NCI-H1694 (cell line): ENCODE results near the gene DHRS2.
"Not testable (repeated sequence)": the region's sequence is repeated elsewhere in the genome, so short reads cannot be mapped to it uniquely, and the experiment has no call there.

ENCODE experiments used
- DNase-seq: peaks from one replicate; lab custom pipeline; 2025; lab: John Stamatoyannopoulos, UW

DHRS2 gene

GRCh38 chr14:23648764-23649460, 12.7 kb downstream of the DHRS2 start:
- DNase-seq, result no peak

GRCh38 chr14:23650506-23650905, 14.3 kb downstream of the DHRS2 start:
- DNase-seq, result no peak

GRCh38 chr14:23653051-23653450, 16.9 kb downstream of the DHRS2 start:
- DNase-seq, result no peak

- DNase-seq, result no peak
These were observed 18.1 kb downstream of the DHRS2 start for GRCh38 chr14:23654231-23654630.

GRCh38 chr14:23657959-23658470, 21.9 kb downstream of the DHRS2 start:
- DNase-seq, result no peak

GRCh38 chr14:23660290-23661226, 24.4 kb downstream of the DHRS2 start:
- no peak for DNase-seq

GRCh38 chr14:23661542-23661941, 25.4 kb downstream of the DHRS2 start:
- DNase-seq, result no peak

GRCh38 chr14:23663127-23663526, 27.0 kb downstream of the DHRS2 start:
- DNase-seq, result no peak

- no peak for DNase-seq
These were observed 27.5 kb downstream of the DHRS2 start for GRCh38 chr14:23663711-23664110.

GRCh38 chr14:23664207-23664885, 28.2 kb downstream of the DHRS2 start:
- no peak for DNase-seq

- no peak for DNase-seq
These were observed 29.3 kb downstream of the DHRS2 start for GRCh38 chr14:23665302-23666016.

GRCh38 chr14:23667134-23667533, 31.0 kb downstream of the DHRS2 start:
- no peak for DNase-seq

- no peak for DNase-seq
These were observed 33.3 kb downstream of the DHRS2 start for GRCh38 chr14:23669441-23669840.

GRCh38 chr14:23670481-23670880, 34.3 kb downstream of the DHRS2 start:
- no peak for DNase-seq

GRCh38 chr14:23672200-23672599, 36.0 kb downstream of the DHRS2 start:
- DNase-seq, result no peak

GRCh38 chr14:23675337-23675736, 39.2 kb downstream of the DHRS2 start:
- no peak for DNase-seq

GRCh38 chr14:23675906-23676305, 39.7 kb downstream of the DHRS2 start:
- no peak for DNase-seq

GRCh38 chr14:23681337-23681736, 45.2 kb downstream of the DHRS2 start:
- DNase-seq, result no peak

GRCh38 chr14:23689709-23690514, 53.7 kb downstream of the DHRS2 start:
- not testable (repeated sequence) for DNase-seq

- DNase-seq, result no peak
These were observed 56.3 kb downstream of the DHRS2 start for GRCh38 chr14:23692416-23692815.

GRCh38 chr14:23693252-23693775, 57.1 kb downstream of the DHRS2 start:
- no peak for DNase-seq
